GM13977 (cell line): ENCODE measurements around the gene CHMP5.

Source experiments
- DNase-seq: peaks from one replicate; pipeline ENCODE4 v3.0.0; 2012; ENCODE audit warnings: low spot score
- in situ Hi-C: fragments of 300-500 bp; cut with MboI; formaldehyde crosslinking; loops from one replicate; pipeline ENCODE4 v1.12.0; 2022; ENCODE audit warnings: low sequenced_read_pairs, low pct_unique_long_range_greater_than_20kb, mixed read lengths, inconsistent platforms; ENCODE audit not compliant: unreplicated experiment
- TF ChIP-seq, protein P1 (sequence below): IDR thresholded peaks from 2 replicates; pipeline ENCODE4 v1.5.1; 2012; ENCODE audit warnings: mild to moderate bottlenecking, control low read depth; ENCODE audit not compliant: insufficient read depth; ENCODE audit errors: extremely low read depth, missing control alignments

The CHMP5 gene

DNA sequence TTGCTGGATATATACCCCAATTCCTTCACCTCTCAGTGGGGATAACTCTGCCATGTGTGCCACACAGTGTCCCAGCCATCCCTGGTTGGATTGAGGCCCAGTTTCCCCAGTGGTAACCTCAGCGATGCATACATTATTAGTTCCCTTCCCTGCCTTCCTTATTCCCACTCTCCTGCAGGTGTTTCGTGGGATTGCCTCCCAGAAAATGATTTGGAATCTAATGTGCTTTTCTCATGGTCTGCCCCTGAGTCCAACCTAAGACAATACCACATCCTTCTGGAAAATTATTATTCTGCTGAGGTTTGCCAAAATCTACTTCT lies 33.3 kb upstream of the CHMP5 start:
- TF ChIP-seq, protein P1, sequence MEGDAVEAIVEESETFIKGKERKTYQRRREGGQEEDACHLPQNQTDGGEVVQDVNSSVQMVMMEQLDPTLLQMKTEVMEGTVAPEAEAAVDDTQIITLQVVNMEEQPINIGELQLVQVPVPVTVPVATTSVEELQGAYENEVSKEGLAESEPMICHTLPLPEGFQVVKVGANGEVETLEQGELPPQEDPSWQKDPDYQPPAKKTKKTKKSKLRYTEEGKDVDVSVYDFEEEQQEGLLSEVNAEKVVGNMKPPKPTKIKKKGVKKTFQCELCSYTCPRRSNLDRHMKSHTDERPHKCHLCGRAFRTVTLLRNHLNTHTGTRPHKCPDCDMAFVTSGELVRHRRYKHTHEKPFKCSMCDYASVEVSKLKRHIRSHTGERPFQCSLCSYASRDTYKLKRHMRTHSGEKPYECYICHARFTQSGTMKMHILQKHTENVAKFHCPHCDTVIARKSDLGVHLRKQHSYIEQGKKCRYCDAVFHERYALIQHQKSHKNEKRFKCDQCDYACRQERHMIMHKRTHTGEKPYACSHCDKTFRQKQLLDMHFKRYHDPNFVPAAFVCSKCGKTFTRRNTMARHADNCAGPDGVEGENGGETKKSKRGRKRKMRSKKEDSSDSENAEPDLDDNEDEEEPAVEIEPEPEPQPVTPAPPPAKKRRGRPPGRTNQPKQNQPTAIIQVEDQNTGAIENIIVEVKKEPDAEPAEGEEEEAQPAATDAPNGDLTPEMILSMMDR, result no peak
- DNase-seq, result no peak
- in situ Hi-C loops, result no loop called here

DNA sequence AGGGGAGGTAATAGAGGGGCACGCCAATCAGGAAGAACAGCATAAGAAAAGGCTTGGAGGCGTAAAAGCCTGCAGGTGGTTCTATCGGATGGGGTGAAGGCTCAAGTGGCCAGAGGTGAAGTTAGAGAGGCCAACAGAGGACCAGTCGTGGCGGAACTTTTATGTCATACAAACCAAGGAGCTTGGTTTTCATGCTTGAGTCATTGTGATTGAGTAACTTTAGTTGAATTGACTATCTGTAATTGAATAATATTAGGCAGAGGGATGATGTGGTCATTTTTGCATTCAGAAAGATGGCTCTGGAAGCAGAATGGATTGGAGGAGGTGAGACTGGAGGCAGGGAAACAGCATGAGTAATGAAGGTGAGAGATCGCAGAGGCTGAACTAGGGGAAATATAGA lies 32.0 kb upstream of the CHMP5 start:
- in situ Hi-C loops, result no loop called here
- TF ChIP-seq, protein P1, result no peak
- no peak for DNase-seq

DNA sequence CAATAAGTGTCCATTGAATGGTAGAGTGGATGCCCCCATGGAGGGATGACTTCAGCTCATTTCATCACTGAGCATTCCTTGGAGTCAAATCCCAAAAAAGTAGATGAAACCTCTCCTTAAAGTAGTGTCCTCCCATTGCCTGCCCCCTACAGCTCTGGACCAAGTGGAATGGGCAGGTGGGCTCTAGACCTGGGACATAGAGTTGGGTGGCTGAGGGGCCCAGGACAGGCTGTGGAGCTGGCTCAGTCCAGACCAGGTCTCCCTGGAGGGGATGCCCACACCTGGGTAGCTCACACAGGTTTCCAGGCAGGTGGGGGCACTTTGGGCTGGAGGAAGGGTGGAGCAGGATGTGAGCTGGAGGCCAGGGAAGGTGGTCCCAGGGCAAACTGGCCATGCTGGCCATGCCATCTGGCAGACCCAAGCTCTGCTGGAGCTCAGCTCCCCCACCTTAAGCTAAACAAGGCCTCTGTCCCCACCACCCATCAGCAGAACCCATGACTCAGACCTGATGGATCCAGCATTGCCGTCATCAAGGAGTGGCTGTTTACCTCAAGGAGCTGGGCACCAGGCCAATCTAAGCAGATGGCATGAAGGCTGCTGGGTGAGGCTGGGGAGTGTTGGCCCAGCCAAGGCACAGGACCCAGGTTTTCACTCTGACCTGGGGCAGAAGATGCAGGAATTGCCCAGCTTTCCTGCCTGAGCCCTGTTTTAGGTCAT lies 31.1 kb upstream of the CHMP5 start:
- in situ Hi-C loops, result no loop called here
- TF ChIP-seq, protein P1, result no peak
- no peak for DNase-seq

DNA sequence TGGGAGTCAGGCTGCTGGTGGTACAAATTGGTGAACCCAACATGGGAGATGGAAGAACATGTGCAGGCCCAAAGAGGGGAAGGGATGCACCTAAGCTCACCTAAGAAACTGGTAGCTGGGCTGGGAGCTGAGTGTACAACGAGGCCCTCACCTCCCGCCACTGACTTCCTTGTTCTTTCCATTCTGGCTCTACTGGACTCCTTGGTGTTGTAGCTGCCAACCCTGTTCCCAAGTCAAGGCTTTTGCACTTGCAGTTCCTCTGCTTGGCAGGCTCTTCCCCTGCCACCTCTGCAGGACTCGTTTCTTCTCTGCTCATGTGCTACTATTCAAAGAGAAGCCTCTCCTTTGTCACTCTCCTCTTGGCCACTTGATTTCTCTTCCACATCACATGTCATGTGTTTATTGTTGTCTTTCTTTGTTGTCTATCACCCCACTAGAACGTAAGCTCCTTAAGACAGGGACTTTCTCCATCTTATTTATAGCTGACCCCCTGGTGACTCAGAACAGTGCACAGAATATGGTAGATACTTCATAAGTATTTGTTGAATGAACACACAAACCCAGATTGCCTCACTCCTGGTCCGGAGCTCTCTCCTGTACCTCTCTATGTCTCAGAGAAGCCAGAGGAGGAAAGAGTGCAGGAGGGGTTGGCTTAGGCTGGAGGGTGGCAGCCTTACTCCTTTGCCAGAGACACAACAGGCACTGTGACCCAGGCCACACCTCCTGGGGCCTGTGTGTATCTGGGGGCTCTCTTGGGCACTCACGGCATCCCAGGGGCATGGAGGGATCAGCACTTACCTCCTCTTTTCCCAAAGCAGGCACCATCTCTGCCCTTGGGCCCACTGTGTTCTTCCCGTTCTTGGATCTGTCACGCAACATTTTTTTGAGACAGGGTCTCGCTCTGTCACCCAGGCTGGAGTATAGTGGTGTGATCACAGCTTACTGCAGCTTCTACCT lies 30.1 kb upstream of the CHMP5 start:
- no peak for DNase-seq
- in situ Hi-C loops, result no loop called here

GRCh38 chr9:33236571-33236970 lies 28.3 kb upstream of the CHMP5 start:
- in situ Hi-C loops, result no loop called here
- no peak for DNase-seq
- TF ChIP-seq, protein P1, result no peak

More for the DNA sequence above, 30.1 kb upstream of the CHMP5 start:
- TF ChIP-seq, protein P1, result no peak

GRCh38 chr9:33239921-33240320 lies 24.9 kb upstream of the CHMP5 start, which contains the start of gene SPINK4:
SPINK4 (plus strand) TSS chr9:33240167; CDS start chr9:33240209, 42 bp downstream.
- TF ChIP-seq, protein P1, result no peak
- in situ Hi-C loops, result no loop called here
- DNase-seq, result no peak
